Mammary epithelial cell (primary cell): Measurements from ENCODE around the gene SORCS1.

ENCODE experiments used
- EZH2 ChIP-seq: IDR thresholded peaks from 2 replicates; pipeline ENCODE4 v1.6.1; 2012; ENCODE audit warnings: low read length, inconsistent platforms, borderline replicate concordance
- TF ChIP-seq, protein P1 (sequence below), 2 donors: IDR thresholded peaks in 1 of 2; conservative IDR thresholded peaks in 1 of 2; 2 replicates each; pipeline ENCODE4 v1.5.1; 2011 to 2012; ENCODE audit warnings: inconsistent platforms in 2 of 2, low read length in 2 of 2, mild to moderate bottlenecking in 2 of 2, control low read depth in 1 of 2, low read depth in 1 of 2; ENCODE audit not compliant: insufficient read depth in 1 of 2; ENCODE audit errors: extremely low read depth in 1 of 2

DNA sequence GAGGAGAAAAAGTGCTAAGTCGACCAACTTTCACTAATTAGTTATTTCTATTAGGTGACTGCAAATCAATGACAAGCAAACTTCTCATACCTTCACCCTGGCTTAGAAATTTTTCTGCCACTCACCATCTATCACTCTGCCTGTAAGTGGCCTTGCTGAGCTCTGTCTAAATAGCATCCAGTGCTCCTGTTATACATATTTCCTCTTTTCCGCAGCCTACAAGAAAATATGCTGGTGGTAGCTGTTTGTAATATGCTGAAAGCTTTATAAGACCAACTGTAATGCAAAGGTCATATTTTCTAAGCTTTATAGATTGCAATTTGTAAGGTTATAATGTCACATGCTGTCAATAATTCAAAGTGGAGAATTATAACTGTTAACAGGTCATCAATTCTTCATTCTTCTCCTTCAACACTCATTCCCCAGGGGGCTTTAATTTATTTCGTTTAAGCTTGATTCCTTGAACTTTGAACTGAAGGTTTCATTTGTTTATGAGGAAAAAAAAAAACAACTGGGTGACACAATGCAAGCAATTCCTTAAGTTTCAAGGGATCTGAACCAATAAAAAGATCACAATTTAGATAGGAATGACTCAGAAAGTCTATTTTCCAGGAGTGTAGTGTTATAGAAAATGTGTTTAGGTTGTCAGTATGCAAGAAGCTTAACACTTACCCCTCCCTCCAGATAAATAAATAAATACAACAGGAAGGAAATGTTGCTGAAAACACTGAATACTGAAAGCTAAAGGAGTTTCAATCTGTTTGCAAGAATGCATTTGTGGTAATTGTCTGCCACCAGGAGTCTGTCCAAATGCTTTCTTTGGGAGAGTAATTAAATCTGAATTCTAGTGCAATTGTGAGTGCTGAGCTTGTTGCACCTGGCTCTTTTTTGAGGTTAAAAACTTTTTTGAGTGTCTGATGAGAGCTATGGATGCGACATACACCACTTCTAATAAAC is 183.7 kb downstream of the SORCS1 start:
- TF ChIP-seq, protein P1, sequence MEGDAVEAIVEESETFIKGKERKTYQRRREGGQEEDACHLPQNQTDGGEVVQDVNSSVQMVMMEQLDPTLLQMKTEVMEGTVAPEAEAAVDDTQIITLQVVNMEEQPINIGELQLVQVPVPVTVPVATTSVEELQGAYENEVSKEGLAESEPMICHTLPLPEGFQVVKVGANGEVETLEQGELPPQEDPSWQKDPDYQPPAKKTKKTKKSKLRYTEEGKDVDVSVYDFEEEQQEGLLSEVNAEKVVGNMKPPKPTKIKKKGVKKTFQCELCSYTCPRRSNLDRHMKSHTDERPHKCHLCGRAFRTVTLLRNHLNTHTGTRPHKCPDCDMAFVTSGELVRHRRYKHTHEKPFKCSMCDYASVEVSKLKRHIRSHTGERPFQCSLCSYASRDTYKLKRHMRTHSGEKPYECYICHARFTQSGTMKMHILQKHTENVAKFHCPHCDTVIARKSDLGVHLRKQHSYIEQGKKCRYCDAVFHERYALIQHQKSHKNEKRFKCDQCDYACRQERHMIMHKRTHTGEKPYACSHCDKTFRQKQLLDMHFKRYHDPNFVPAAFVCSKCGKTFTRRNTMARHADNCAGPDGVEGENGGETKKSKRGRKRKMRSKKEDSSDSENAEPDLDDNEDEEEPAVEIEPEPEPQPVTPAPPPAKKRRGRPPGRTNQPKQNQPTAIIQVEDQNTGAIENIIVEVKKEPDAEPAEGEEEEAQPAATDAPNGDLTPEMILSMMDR (conservative IDR thresholded peaks at IDR 0.05 in 1 of 2, IDR thresholded peaks at IDR 0.05 in 1 of 2; ENCODE audit: extremely low read depth in 1 of 2, insufficient read depth in 1 of 2, low read depth in 1 of 2, low read length in 2 of 2) = no peak
- no peak for TF ChIP-seq EZH2
